HUES6 (cell line): ENCODE data around the gene ADAMTS2.

Source experiments
- H3K27ac ChIP-seq: 2 replicates; pipeline ENCODE4 v1.7.0; 2013; ENCODE audit warnings: low read depth, mild to moderate bottlenecking, low read length, inconsistent platforms
- H3K27me3 ChIP-seq: 2 replicates; pipeline ENCODE4 v1.6.1; 2013; ENCODE audit warnings: low read length; ENCODE audit not compliant: control insufficient read depth, insufficient read depth
- H3K36me3 ChIP-seq: 2 replicates; pipeline ENCODE4 v1.6.1; 2013; ENCODE audit warnings: low read length; ENCODE audit not compliant: control insufficient read depth, insufficient read depth
- H3K4me1 ChIP-seq: 2 replicates; pipeline ENCODE4 v1.6.1; 2013; ENCODE audit warnings: low read length; ENCODE audit not compliant: control insufficient read depth, insufficient read depth
- H3K4me3 ChIP-seq: 2 replicates; pipeline ENCODE4 v1.5.1; 2013; ENCODE audit warnings: low read depth, low read length
- H3K9ac ChIP-seq: one replicate; pipeline ENCODE4 v1.6.1; 2013; ENCODE audit warnings: mild to moderate bottlenecking, low read length
- H3K9me3 ChIP-seq: 2 replicates; pipeline ENCODE4 v1.6.1; 2013; ENCODE audit warnings: low read depth, low read length; ENCODE audit not compliant: control insufficient read depth, insufficient read depth

Gene ADAMTS2

DNA sequence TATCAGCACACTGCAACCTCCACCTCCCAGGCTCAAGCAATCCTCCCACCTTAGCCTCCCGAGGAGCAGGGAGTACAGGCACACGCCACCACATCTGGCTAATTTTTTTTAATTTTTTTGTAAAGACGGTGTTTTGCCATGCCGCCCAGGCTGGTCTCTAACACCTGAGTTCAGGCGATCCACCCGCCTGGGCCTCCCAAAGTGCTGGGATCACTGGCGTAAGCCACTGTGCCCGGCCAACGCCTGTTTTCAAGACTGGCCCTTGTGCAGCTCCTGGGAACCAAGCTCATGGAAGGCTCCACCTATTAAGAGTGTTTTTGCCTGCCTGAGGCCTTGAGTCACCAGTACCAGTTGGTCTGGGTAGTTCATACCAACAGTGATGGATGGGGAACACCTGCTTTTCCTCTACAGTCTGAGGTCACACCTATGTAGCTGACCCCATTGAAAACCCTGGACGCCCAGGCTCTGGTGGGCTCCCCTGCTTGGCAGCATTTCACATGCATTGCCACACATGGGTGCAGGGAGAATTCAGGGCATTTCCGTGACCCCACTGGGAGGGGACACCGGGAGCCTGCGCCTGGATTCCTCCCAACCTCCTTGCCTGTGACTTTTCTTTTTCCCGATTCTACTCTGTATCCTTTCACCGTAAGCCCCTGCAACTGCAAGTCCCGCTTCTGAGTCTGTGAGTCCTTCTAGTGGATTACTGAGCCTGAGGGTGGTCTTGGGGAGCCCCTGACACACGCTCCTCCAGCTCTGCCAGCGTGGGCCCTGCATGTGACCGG, 221.6 kb downstream of the ADAMTS2 start:
- Histone ChIP-seq H3K27ac (no peak overlapping the region), H3K9me3 (peaks cover 17% of the 10 kb centered on the region; the same call in 1 of the 2 replicates), H3K9ac (no peak overlapping the region), H3K4me3 (no peak overlapping the region), H3K36me3 (no peaks in the 10 kb centered on the region), H3K4me1 (no peaks in the 10 kb centered on the region), H3K27me3 (no peaks in the 10 kb centered on the region)

DNA sequence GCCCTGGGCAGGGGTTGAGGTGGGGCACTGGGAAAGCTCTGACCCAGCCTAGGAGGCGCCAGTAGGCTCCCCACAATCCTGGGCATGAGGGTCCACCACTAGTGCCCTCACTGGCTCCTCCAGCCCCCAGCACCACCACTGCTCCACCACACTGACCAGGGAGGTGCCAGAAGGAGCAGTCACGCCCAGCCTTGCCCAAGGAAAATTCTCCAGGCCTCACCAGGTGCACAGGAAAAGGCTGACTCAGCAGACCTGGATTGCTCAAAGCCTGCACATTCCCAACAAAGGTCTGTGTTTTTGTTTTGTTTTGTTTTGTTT, 222.2 kb downstream of the ADAMTS2 start:
- Histone ChIP-seq H3K27ac (no peak overlapping the region), H3K27me3 (no peaks in the 10 kb centered on the region), H3K9me3 (peaks cover 17% of the 10 kb centered on the region; the same call in 1 of the 2 replicates), H3K36me3 (no peaks in the 10 kb centered on the region), H3K4me3 (no peak overlapping the region), H3K4me1 (no peaks in the 10 kb centered on the region), H3K9ac (no peak overlapping the region)

GRCh38 chr5:179122411-179123108, 222.7 kb downstream of the ADAMTS2 start:
- no peaks in the 10 kb centered on the region for H3K4me1 ChIP-seq
- no peaks in the 10 kb centered on the region for H3K36me3 ChIP-seq
- H3K9me3 ChIP-seq, result peaks cover 17% of the 10 kb centered on the region; the same call in 1 of the 2 replicates
- H3K27ac ChIP-seq, result no peak overlapping the region
- H3K27me3 ChIP-seq, result no peaks in the 10 kb centered on the region
- H3K9ac ChIP-seq, result no peak overlapping the region
- H3K4me3 ChIP-seq, result no peak overlapping the region

DNA sequence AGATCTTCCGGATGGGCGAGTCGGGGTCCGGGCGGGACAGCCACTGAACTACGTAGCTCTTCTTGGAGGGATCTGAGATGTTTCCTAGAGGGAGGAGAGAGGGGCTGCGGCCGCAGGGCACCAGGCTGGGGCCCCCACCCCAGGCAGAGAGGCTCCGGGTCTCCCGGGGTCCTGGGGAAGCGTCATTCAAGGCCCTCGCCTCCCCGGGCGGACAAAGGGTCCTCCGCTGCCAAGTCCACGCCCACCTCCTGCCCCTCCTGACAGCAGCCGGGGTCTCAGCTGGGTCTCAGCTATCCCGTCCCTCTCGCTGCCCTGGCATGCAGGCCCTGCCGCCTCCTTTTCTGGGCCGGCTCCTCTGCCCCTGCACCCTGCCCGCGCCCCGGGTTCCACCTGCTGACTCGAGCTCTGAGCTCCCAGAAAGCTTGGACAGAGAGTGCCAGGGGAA, 223.6 kb downstream of the ADAMTS2 start:
- H3K36me3 ChIP-seq, result no peaks in the 10 kb centered on the region
- H3K9me3 ChIP-seq, result peaks cover 17% of the 10 kb centered on the region; the same call in 1 of the 2 replicates

DNA sequence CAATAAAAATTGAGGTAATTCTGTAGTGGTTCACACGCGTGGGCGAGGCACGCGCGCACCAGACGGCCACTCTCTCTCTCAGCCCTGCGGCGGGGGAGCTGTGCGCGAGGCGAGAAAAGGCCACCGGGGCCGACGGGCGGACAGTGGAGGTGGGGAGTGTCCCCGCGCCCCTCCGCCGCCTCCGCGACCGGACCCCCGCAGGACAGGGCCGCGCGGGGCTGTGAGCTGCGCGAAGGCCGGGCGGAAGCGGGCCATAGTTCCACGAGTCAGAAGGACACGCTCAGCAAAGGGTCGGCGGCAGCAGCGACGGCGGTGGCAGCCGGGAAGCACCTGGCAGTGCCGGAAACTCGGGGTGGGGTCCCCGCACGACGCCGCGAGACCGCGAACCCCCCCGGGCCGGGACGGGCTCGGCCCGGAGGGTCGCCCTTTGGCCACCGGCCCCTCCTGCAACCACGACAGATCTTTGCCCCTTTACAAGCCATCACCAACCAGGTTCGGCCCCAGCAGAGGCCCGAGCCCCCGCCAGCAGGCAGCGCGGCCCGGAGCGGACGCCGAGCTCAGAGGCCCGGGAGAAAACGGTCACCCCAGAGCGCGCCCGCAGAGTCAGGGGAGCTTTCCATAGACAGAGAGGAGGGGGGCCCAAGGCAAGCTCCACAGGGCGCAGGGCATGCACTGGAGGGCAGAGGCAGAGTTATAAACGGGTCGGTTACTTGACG, 224.2 kb downstream of the ADAMTS2 start:
- Histone ChIP-seq H3K9me3 (peaks cover 23% of the 10 kb centered on the region; the same call in 1 of the 2 replicates), H3K27ac (no peak overlapping the region), H3K36me3 (no peaks in the 10 kb centered on the region), H3K4me1 (no peaks in the 10 kb centered on the region), H3K4me3 (no peak overlapping the region), H3K27me3 (no peaks in the 10 kb centered on the region), H3K9ac (no peak overlapping the region)

More for the DNA sequence above, 223.6 kb downstream of the ADAMTS2 start:
- Histone ChIP-seq H3K9ac (no peak overlapping the region), H3K4me1 (no peaks in the 10 kb centered on the region), H3K27me3 (no peaks in the 10 kb centered on the region), H3K27ac (no peak overlapping the region), H3K4me3 (no peak overlapping the region)

DNA sequence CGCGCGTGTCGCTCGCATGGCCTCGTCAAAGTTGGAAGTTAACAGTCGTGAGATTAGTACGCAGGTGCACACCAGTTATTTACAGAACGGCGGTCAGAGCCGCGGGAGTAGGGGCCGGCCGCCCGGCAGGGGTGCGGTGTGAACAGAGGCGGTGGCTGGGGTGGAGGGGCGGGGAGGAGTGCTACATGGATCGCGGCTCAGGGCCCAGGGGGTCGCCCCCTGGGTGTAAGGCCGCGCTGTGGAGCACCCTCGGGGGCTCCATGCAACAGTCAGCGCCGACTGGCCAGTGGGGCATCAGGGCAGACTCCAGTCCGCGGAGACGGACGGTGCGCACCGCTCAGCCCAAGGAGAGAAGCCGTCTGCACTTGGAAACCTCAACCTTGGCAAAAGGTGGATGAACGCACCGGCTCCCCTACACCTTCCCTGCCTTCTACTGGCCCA, 224.8 kb downstream of the ADAMTS2 start:
- Histone ChIP-seq H3K27me3 (no peaks in the 10 kb centered on the region), H3K9ac (no peak overlapping the region), H3K4me3 (no peak overlapping the region), H3K27ac (no peak overlapping the region), H3K4me1 (no peaks in the 10 kb centered on the region), H3K36me3 (no peaks in the 10 kb centered on the region), H3K9me3 (peaks cover 28% of the 10 kb centered on the region; the same call in 1 of the 2 replicates)

DNA sequence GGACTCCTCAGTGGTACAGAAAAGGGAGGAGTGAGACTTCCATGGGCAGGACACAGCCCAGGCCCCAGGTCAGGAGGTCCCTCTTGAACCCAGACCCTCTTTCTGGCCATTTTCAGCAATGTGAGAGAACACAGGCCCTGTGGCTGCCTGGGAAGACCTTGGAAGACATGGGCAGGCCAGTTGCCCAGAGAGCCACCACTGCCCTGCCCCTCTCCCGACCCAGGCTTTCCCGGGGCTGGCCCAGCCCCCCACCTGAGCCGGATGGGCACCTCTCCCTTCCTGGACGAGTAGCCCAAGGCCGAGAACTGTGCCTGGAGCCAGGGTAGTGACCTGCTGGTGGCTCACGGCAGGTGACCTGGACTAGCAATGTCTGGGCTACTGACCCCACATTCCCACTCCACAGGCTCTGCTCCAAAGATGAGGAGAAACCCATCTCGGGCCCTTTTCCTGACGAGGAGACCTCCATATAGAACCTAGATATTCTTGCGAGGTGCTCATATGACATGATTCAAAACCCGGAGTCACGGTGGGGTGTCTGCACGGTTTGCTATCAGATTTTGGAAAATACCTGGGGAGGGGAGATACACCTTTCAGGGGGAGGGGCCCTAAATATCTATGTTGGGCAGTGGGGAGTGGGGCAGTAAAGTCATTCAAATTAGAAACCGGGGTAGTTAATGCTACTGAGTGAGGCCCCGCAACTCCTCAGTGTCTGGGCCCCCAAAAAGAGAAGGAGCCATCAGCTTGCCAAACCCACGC, 225.7 kb downstream of the ADAMTS2 start:
- no peak overlapping the region for H3K9ac ChIP-seq
- H3K27ac ChIP-seq, result no peak overlapping the region
- no peak overlapping the region for H3K4me3 ChIP-seq
- H3K27me3 ChIP-seq, result no peaks in the 10 kb centered on the region
- no peaks in the 10 kb centered on the region for H3K36me3 ChIP-seq
- H3K4me1 ChIP-seq, result no peaks in the 10 kb centered on the region
- H3K9me3 ChIP-seq, result peaks cover 28% of the 10 kb centered on the region; the same call in 1 of the 2 replicates

DNA sequence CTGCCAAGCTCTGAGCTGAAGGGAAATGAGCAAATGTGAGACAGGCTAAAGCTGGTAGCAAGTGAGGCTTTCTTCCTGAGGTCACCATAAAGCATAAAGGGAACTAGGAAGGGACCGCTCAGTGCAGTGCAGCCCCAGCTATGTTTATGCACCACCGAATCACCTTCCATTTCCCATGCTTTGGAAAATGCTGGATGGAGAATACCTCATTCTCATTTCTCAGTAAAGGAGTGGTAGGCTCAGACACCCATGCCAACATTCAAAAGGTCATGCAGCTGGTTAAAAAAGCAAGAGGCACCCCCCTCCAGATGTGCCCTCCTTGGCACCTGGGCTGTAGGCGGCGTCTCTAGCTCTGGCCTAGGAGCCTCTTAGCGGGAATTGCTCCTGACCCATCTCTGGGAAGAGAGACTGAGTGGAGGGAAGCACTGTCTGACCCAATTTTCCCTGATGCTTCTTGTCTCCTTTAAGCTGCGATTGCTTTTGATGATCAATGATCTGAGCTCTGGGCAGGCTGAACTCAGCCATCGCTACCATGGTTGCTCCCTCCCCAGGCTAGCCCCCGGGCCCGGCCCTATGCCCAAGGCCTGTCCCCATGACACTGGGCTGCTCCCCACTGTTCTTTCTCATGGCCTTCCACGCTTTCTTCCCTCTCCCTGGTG, 226.4 kb downstream of the ADAMTS2 start:
- no peaks in the 10 kb centered on the region for H3K36me3 ChIP-seq
- H3K9ac ChIP-seq, result no peak overlapping the region
- no peaks in the 10 kb centered on the region for H3K4me1 ChIP-seq
- H3K9me3 ChIP-seq, result peaks cover 27% of the 10 kb centered on the region; the same call in 1 of the 2 replicates
- no peaks in the 10 kb centered on the region for H3K27me3 ChIP-seq
- no peak overlapping the region for H3K4me3 ChIP-seq
- H3K27ac ChIP-seq, result no peak overlapping the region

DNA sequence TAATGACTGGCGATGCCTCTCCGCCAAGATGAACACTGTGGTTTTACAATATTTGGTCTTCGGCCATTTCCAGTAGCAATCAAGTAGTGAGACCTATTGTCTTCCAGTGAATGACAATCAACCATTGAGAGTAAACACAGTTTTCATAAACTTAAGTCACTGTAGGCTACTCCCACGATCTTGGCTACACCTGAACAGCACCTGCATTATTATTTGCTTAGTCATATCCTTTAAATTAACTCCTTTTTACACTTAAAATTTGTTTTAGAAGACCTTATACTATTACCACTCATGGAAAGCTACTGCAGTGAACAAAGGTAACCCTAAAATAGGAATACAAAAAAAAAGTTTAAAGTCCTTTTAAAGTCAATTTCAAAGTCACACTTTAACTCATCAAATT, 226.9 kb downstream of the ADAMTS2 start:
- peaks cover 29% of the 10 kb centered on the region; the same call in 1 of the 2 replicates for H3K9me3 ChIP-seq
- no peaks in the 10 kb centered on the region for H3K27me3 ChIP-seq
- no peaks in the 10 kb centered on the region for H3K36me3 ChIP-seq
- no peaks in the 10 kb centered on the region for H3K4me1 ChIP-seq
- no peak overlapping the region for H3K9ac ChIP-seq
- H3K4me3 ChIP-seq, result no peak overlapping the region
- no peak overlapping the region for H3K27ac ChIP-seq

DNA sequence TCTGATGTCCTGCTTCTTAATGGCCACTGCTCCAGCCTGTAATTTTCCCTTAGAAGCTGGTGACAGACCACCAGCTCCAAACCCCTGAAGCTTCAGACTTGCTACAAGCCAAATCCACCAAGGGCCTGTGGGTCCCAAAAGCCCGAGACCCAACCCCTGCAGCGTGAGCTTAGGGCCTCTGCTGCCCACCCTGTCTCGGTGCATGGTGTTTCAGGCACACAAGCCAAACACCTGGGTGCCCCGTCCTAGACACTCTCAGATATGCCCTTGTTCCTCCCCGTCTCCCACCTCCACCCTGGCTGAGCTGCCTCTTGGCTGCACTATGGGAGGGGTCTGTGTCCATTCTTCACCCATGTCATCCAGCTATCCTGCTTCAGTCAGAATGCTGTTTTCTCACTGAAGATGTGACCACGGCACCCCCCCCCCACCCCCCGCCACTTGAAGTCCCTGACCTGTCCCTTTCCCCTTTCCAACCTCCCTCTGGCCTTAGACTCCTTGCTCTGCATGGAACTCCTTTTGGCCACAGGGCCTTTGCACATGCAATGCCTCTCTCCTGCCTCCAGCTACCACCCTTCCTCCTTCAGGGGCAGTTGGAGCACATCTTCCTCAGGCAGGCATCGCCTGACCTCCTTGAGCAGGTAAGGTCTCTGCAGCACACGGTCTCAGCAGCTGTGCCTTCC, 229.3 kb downstream of the ADAMTS2 start:
- Histone ChIP-seq H3K36me3 (no peaks in the 10 kb centered on the region), H3K9me3 (peaks cover 49% of the 10 kb centered on the region; the same call in 1 of the 2 replicates), H3K4me1 (no peaks in the 10 kb centered on the region), H3K27me3 (no peaks in the 10 kb centered on the region), H3K9ac (no peak overlapping the region), H3K4me3 (no peak overlapping the region), H3K27ac (no peak overlapping the region)
